Neural progenitor cell (in vitro differentiated cells): ENCODE results near the gene PLEKHG4B. TPM values are rescaled to one million over a fixed set of nuclear protein-coding genes. Genes with fewer than 3 reads are reported as not detected.

ENCODE experiments used
- DNase-seq: peaks from one replicate; pipeline ENCODE4 v3.0.0-alpha.2; 2016; ENCODE audit warnings: low spot score
- H2AFZ ChIP-seq: fragments of 200-600 bp; sonication (generic); replicated peaks from 2 replicates; pipeline ENCODE4 v1.6.1; 2016; ENCODE audit warnings: antibody characterized with exemption
- H3F3A ChIP-seq: fragments of 200-600 bp; sonication (generic); 2 replicates; pipeline ENCODE4 v1.6.1; 2016; ENCODE audit warnings: antibody characterized with exemption, low read depth
- H3K27ac ChIP-seq: fragments of 200-600 bp; sonication (generic); 2 replicates; pipeline ENCODE4 v1.5.1; 2016; ENCODE audit warnings: mild to moderate bottlenecking
- H3K27me3 ChIP-seq: fragments of 200-600 bp; sonication (generic); 2 replicates; pipeline ENCODE4 v1.6.1; 2016; ENCODE audit warnings: mild to moderate bottlenecking, moderate library complexity
- H3K36me3 ChIP-seq: fragments of 200-600 bp; sonication (generic); 2 replicates; pipeline ENCODE4 v1.5.1; 2016
- H3K4me1 ChIP-seq: fragments of 200-600 bp; sonication (generic); 2 replicates; pipeline ENCODE4 v1.6.1; 2016; ENCODE audit warnings: mixed run types
- H3K4me2 ChIP-seq: fragments of 200-600 bp; sonication (generic); 2 replicates; pipeline ENCODE4 v1.6.1; 2016
- H3K4me3 ChIP-seq: fragments of 200-600 bp; sonication (generic); 2 replicates; pipeline ENCODE4 v1.5.1; 2016
- H3K79me2 ChIP-seq: fragments of 200-600 bp; sonication (generic); 2 replicates; pipeline ENCODE4 v1.6.1; 2016; ENCODE audit warnings: low read depth
- H3K9ac ChIP-seq: fragments of 200-600 bp; sonication (generic); 2 replicates; pipeline ENCODE4 v1.6.1; 2016
- H3K9me3 ChIP-seq: fragments of 200-600 bp; sonication (generic); 2 replicates; pipeline ENCODE4 v1.5.1; 2016; ENCODE audit warnings: low read depth
- H4K20me1 ChIP-seq: fragments of 200-600 bp; sonication (generic); 2 replicates; pipeline ENCODE4 v1.6.1; 2016; ENCODE audit warnings: low read depth
- H3K27ac Mint-ChIP-seq: 3 replicates; pipeline ENCODE4 v1.8.0; 2021; ENCODE audit warnings: mixed read lengths
- H3K27me3 Mint-ChIP-seq: 2 replicates; pipeline ENCODE4 v1.8.0; 2022; ENCODE audit warnings: low read depth, mild to moderate bottlenecking, inconsistent platforms, moderate library complexity, mixed read lengths; ENCODE audit not compliant: insufficient read depth
- H3K36me3 Mint-ChIP-seq: 3 replicates; pipeline ENCODE4 v1.8.0; 2021; ENCODE audit warnings: mixed read lengths
- H3K4me1 Mint-ChIP-seq: 3 replicates; pipeline ENCODE4 v1.8.0; 2021; ENCODE audit warnings: mixed read lengths
- H3K4me3 Mint-ChIP-seq: 3 replicates; pipeline ENCODE4 v1.8.0; 2021; ENCODE audit warnings: mild to moderate bottlenecking, moderate library complexity, mixed read lengths
- H3K9me3 Mint-ChIP-seq: 3 replicates; pipeline ENCODE4 v1.8.0; 2020; ENCODE audit warnings: mixed read lengths
- CTCF ChIP-seq: fragments of 200-600 bp; sonication (generic); IDR thresholded peaks from 2 replicates; pipeline ENCODE4 v1.5.1; 2017; ENCODE audit warnings: antibody characterized with exemption, mild to moderate bottlenecking
- EZH2 ChIP-seq: fragments of 200-600 bp; sonication (generic); IDR thresholded peaks from 2 replicates; pipeline ENCODE4 v1.6.1; 2017; ENCODE audit warnings: antibody characterized with exemption, mild to moderate bottlenecking, moderate library complexity
- EZH2phosphoT487 ChIP-seq: fragments of 200-600 bp; sonication (generic); IDR thresholded peaks from 2 replicates; pipeline ENCODE4 v1.6.1; 2017; ENCODE audit warnings: antibody characterized with exemption
- total RNA-seq: library from RNA; depleted of rRNA; stranded (reverse); fragments of >200 nt; gene quantifications from 2 replicates; pipeline ENCODE4 v1.2.3, GENCODE V29; 2015; ENCODE audit warnings: low replicate concordance

Gene PLEKHG4B
- total RNA-seq, 1 donor from 2014 or later = 28.8 TPM

GRCh38 chr5:141761-142160, 49.8 kb downstream of the PLEKHG4B start:
- Histone ChIP-seq H2AFZ (no peak overlapping the region), H3K4me1 (no peaks in the 10 kb centered on the region), H3K4me2 (no peak overlapping the region), H3K9me3 (no peaks in the 10 kb centered on the region), H3K9ac (no peak overlapping the region), H3K27me3 (no peaks in the 10 kb centered on the region), H3F3A (peaks cover 3% of the 10 kb centered on the region), H4K20me1 (peaks cover 28% of the 10 kb centered on the region), H3K36me3 (peaks cover 8% of the 10 kb centered on the region), H3K4me3 (no peak overlapping the region), H3K79me2 (peaks cover 11% of the 10 kb centered on the region), H3K27ac (no peak overlapping the region)
- Mint-ChIP-seq H3K9me3 (peaks cover 4% of the 10 kb centered on the region), H3K36me3 (peaks cover 24% of the 10 kb centered on the region), H3K4me3 (no peak overlapping the region), H3K27me3 (no peaks in the 10 kb centered on the region), H3K27ac (no peak overlapping the region), H3K4me1 (no peaks in the 10 kb centered on the region)
- DNase-seq = no peak
- TF ChIP-seq CTCF = no peak

GRCh38 chr5:142246-142810, 50.4 kb downstream of the PLEKHG4B start:
- Histone ChIP-seq H3K9ac (no peak overlapping the region), H3K27me3 (no peaks in the 10 kb centered on the region), H3K4me1 (no peaks in the 10 kb centered on the region), H3K36me3 (peaks cover 12% of the 10 kb centered on the region), H3K9me3 (no peaks in the 10 kb centered on the region), H3F3A (peaks cover 3% of the 10 kb centered on the region), H3K79me2 (peaks cover 5% of the 10 kb centered on the region), H2AFZ (no peak overlapping the region), H3K4me2 (no peak overlapping the region), H4K20me1 (peaks cover 22% of the 10 kb centered on the region), H3K4me3 (no peak overlapping the region), H3K27ac (no peak overlapping the region)
- DNase-seq = no peak
- no peaks in the 10 kb centered on the region for H3K4me1 Mint-ChIP-seq
- TF ChIP-seq EZH2 = no peak
- peak overlapping the region; percentile 38 for H3K27ac Mint-ChIP-seq
- no peak overlapping the region for H3K4me3 Mint-ChIP-seq
- H3K36me3 Mint-ChIP-seq = peaks cover 26% of the 10 kb centered on the region
- peaks cover 10% of the 10 kb centered on the region for H3K9me3 Mint-ChIP-seq
- no peaks in the 10 kb centered on the region for H3K27me3 Mint-ChIP-seq

GRCh38 chr5:143041-143440, 51.1 kb downstream of the PLEKHG4B start:
- H3K4me1 ChIP-seq = no peaks in the 10 kb centered on the region
- H3F3A ChIP-seq = peaks cover 3% of the 10 kb centered on the region
- no peak overlapping the region for H3K9ac ChIP-seq
- no peak overlapping the region for H3K27ac ChIP-seq
- peaks cover 19% of the 10 kb centered on the region for H3K36me3 ChIP-seq
- Mint-ChIP-seq H3K9me3 (peaks cover 17% of the 10 kb centered on the region), H3K27me3 (no peaks in the 10 kb centered on the region), H3K27ac (no peak overlapping the region), H3K4me1 (no peaks in the 10 kb centered on the region), H3K36me3 (peaks cover 34% of the 10 kb centered on the region), H3K4me3 (no peak overlapping the region)
- no peak overlapping the region for H3K4me2 ChIP-seq
- H3K79me2 ChIP-seq = no peaks in the 10 kb centered on the region
- H2AFZ ChIP-seq = no peak overlapping the region
- no peaks in the 10 kb centered on the region for H3K27me3 ChIP-seq
- DNase-seq = no peak
- TF ChIP-seq CTCF (no peak), EZH2 (no peak), EZH2phosphoT487 (no peak)
- H4K20me1 ChIP-seq = peaks cover 15% of the 10 kb centered on the region
- peaks cover 7% of the 10 kb centered on the region for H3K9me3 ChIP-seq
- H3K4me3 ChIP-seq = no peak overlapping the region

GRCh38 chr5:144941-145340, 53.0 kb downstream of the PLEKHG4B start:
- Histone ChIP-seq H4K20me1 (no peaks in the 10 kb centered on the region), H3K9ac (no peak overlapping the region), H3K79me2 (no peaks in the 10 kb centered on the region), H3K9me3 (peaks cover 15% of the 10 kb centered on the region), H3K36me3 (peaks cover 30% of the 10 kb centered on the region), H3K4me3 (no peak overlapping the region), H3K27me3 (no peaks in the 10 kb centered on the region), H3K4me2 (no peak overlapping the region), H3K4me1 (no peaks in the 10 kb centered on the region), H3K27ac (no peak overlapping the region), H3F3A (no peaks in the 10 kb centered on the region), H2AFZ (no peak overlapping the region)
- Mint-ChIP-seq H3K36me3 (peaks cover 41% of the 10 kb centered on the region), H3K27me3 (no peaks in the 10 kb centered on the region), H3K9me3 (peaks cover 20% of the 10 kb centered on the region), H3K27ac (no peak overlapping the region), H3K4me1 (no peaks in the 10 kb centered on the region), H3K4me3 (no peak overlapping the region)
- TF ChIP-seq EZH2 (no peak), CTCF (no peak), EZH2phosphoT487 (no peak)
- DNase-seq = no peak
